Stimulated activated CD8-positive, alpha-beta memory T cell treated with anti-CD3 and anti-CD28 coated beads, Interleukin-4, amount 100 ng/mL, for 4 hours (primary cell): Measurements from ENCODE around the gene SOS1.
A peak's percentile ranks its signal among the peaks of the same experiment; 100 is the strongest.
"Not testable (repeated sequence)": the region's sequence is repeated elsewhere in the genome, so short reads cannot be mapped to it uniquely, and the experiment has no call there.

Experiments
- DNase-seq, 2 donors: peaks; one replicate each; pipeline ENCODE4 v3.0.0-alpha.2; 2020; ENCODE audit warnings: low read depth in 2 of 2, low spot score in 1 of 2

SOS1 gene

DNA sequence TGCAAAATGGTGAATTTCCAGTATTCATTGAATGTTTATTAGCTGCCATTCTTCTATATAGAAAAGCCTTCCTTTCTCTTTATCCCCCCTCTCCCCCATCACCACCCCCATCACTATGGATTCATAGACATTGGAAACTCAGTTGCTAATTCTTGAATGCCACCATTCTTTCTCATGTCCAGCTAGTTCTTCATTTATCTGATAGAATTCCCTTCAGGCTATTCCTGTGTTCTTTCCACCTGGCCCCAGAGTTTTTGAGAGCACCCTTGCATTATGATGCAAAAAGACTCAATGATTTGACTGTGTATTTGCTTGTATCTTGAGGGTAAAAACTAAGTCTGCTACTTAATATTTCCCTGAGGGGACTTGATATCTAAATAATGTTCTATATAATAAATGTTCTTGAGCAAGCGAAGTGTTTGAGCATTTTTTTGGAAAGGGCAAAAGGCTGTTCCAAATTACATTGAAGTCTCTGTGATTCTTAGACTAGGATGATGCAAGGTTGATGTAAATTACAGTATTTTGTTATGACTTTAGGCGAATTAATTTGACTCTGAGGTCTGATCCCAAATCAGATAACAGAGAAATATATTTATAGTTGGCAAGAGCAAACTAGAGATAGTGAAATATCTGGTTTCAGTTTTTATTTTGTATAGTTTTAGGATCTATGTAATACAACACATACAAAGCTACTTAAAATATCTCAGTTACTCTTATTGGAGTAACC, 18.8 kb upstream of the SOS1 start:
- no peak for DNase-seq

DNA sequence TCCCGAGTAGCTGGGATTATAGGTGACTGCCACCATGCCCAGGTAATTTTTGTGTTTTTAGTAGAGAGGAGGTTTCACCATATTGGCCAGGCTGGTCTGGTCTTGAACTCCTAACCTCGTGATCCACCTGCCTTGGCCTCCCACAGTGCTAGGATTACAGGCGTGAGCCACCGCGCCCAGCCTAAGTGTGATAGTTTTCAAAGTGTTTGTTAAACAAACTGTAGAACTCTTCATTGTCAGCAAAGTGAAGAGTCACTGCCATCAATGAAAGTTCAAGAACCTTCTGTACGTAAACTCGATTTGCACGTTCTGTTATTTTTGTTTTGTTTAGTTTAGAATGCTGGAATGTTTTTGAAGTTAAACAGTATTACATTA, 18.0 kb upstream of the SOS1 start:
- DNase-seq = no peak

DNA sequence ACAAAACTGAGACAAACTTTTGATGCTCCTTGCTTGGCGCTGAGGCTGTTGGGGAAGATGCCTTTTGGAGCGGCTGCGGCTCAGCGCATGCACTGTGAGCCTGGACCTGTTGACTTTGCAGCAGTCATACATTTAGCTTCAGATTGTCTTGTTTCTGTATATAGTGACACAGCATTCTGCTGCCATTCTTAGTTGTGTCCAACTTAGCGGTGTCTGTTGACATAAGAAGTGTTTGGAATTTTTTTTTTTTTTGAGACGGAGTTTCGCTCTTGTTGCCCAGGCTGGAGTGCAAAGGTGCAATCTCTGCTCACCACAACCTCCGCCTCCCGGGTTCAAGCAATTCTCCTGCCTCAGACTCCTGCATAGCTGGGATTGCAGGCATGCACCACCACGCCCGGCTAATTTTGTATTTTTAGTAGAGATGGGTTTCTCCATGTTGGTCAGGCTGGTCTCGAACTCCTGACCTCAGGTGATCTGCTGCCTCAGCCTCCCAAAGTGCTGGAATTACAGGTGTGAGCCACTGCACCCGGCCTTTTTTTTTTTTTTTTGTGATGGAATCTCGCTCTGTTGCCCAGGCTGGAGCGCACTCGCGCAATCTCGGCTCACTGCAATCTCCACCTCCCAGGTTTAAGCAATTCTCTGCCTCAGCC, 17.5 kb upstream of the SOS1 start:
- DNase-seq = not testable (repeated sequence)

DNA sequence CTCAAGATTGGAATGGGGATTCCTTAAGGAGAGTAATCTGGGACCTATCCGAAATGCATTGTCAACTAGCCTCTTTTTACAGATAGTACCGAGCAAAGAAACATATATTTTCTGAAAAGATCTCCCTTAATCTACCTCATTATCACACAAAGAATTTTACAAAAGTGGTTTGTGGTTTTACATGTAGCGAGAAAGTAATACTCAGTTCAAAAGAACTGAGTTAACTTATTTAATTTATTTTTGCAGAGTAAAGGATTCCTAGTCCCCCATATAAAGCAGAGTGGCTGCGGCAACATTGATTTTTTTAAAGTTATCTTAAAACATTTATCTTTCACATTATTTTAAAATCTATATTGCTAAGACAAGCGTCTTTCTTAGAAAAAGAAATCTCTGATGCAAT, 15.9 kb upstream of the SOS1 start:
- no peak for DNase-seq

DNA sequence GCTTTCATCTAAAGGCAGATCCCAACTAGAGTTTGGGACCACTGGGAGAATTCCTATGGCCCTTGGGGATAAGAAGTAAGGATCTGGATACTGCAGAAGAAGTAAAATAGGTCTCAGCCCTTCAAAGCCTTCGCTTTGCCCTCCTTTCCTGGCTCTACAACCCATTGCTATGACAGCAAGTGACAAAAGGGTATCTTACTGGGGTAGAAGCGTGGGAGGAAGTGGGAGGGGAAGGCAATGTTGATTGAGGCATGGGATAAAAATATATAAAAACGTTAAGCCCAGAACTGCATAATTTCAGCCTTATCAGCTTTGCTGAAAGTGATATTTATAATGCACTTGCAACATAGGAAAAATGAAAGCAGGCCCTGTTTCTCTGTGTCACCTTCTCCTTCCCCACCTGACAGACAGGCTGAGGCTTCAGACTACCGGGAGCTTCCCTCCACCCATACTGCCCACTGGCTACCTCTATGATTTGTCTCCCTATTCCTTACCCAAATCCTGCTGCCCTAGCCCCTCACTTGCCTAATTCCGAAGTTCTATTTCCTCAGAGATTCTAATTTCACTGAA, 14.9 kb upstream of the SOS1 start:
- DNase-seq = no peak

DNA sequence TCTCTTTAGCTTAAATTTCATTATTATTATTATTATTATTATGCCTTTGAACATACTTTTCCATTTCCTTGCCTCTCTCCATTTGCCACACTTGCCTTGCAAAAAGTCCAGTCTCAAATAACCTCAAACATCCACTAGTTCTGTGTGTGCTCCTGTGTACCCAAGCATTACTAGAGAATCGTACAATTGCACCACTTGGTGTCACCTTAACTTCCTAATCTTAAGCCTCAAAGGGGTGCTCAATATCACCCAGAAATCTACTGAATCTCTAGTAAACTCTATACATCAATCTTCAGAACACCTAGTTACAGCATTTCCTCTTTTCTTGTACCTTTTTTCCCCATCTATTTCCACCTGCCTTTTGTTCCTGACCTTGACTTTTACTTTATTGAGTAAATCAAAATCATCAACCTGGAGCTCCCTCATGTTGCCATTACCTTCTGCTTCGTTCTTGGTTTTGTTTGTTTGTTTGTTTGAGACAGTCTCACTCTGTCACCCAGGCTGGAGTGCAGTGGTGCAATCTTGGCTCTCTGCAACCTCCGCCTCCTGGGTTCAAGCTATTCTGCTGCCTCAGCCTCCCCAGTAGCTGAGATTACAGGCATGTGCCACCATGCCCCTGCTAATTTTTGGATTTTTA, 12.5 kb upstream of the SOS1 start:
- no peak for DNase-seq

DNA sequence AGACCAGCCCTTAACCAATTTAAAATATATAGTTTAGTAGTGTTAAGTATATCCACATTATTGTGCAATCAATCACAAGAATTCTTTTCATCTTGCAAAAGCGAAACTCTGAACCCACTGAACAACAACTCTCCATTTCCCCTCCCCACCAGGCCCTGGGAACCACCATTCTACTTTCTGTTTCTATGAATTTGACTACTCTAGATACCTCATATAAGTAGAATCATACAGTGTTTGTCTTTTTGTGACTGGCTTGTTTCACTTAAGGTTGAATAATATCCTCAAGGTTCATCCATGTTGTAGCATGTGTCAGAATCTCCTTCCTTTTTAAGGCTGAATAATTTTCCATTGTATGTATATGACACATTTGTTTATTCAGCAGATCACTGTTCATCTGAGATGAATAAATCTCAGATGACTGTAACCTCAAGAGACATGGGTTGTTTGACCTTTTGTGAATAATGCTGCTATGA, 8.1 kb upstream of the SOS1 start:
- DNase-seq = peak in 1 of 2 donors; percentile 38

DNA sequence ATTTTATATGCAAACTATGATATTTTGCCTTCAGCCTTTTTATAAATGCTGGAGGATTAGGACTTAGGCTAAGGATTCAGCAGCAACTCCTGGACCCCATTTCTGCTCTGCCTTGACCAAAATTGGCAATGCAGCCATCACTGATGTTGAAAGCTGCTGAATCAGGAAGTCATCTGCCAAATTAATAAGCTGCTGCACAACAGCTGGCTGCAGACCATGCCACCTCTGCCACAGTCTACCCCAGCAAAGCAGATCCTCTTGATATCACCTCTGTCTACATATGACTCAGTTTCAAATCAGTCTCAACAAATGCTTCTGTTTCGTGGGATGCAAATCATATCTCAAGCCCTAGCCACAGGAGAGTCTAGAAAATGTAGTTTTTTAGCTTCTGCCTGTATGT, 7.1 kb upstream of the SOS1 start:
- DNase-seq = no peak

DNA sequence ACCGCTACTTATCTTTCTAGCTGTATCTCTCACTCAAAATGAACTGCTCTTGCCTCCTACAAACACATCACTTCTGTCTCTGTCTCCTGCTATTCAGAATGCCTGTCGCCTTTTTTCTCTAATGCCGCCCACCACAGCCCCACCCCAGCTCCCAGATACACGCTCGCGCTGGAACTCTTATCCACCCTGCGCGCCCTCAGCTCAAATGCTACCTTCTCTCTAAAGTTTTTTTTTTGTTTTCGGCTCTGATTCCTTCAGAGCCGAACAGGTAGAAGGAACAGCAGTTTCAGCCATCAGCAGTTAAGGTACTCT, 3.9 kb upstream of the SOS1 start:
- peak in 1 of 2 donors; percentile 10 for DNase-seq

DNA sequence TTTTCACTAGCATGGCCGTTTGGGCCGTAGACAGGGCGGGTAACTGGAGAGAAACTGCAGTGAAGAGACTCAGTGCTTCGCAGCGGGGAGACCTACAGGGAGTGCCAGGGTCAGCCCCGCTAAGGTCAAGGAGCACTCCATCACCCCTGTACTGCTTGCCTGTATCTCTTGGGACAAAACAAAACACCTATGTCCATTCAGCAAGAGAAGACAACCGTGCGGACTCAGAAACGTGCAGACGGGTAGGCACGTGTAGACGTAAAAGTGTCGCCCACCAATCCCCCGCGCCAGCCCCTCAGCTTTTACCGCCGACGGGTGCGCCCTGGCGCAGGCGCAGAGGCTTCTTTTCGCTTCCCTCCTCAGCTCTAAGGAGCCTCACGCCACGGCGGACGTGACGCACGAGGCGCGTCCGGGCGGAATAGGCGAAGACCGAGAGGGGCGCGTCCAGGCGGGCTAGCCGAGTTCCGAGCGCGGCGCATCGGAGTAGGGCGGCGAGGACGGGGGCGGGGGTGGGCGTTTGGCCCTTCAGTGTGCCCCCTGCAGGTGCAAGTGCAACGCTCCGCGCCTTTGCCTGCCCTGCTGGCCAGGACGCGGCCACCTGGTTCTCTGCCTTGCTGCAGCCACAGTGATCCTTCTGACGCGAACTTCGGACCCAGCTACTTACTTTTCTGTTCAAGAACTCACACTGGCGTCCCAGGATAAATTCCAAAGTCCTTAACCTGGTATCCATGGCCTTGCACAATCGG, 3.3 kb upstream of the SOS1 start:
- peak; percentile 87 to 92 for DNase-seq

DNA sequence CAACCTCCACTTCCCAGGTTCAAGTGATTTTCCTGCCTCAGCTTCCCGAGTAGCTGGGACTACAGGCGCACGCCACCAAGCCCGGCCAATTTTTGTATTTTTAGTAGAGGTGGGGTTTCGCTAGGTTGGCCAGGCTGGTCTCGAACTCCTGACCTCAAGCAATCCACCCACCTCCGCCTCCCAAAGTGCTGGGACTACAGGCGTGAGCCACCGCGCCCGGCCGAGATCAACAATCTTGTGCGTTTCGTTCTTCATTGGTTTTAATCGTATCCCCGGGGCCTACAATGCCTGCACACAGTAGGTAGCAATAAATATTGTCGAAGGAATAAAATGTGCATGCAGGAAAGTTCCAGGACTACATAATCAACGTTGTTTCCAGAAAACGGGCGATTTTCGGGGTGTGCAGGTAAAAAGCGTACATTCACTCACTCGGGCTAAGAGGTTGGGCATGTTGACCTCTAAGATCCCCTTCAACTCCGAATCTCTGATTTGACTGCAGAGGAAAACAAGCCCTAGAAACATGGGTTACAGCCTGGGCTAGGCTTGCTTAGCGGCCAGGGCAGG, 2.7 kb upstream of the SOS1 start:
- no peak for DNase-seq

DNA sequence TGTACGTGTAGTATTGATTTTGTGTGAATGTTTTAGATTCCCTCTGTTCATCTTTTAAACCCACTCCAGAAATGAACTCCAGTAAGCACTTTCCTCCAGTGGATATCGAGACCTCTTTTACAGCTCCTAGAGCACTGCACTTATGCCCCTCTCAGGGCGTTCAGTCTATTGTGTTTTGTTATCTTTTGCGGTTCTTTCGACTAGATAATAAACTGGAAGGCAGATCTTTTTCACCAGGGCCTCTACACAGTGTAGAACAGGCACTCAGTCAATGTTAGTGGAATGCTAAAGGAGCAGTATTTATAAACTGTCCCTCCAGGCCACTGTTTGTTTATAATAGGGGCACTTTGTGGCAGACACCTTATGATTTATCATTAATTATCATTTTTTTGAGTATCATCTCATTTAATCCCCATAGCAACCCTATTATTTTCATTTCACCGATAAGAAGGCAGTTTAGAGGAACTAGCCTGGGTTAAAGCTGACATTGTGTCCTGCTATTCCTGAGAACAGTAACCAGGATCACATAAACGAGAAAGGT, 742 bp upstream of the SOS1 start:
- no peak for DNase-seq

DNA sequence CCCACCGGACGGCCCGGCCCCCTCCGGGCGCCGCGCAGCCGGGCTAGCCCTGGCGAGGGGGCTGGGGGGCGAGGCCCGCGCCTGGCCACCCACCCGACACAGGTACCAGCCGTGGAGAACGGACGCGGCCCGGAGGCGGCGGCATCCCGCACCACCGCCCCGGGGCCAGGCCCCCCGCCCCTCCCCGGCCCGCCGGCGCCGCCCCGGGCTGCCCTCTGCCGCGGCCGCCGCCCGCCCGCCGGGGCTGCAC, 405 bp downstream of the SOS1 start:
- no peak for DNase-seq

DNA sequence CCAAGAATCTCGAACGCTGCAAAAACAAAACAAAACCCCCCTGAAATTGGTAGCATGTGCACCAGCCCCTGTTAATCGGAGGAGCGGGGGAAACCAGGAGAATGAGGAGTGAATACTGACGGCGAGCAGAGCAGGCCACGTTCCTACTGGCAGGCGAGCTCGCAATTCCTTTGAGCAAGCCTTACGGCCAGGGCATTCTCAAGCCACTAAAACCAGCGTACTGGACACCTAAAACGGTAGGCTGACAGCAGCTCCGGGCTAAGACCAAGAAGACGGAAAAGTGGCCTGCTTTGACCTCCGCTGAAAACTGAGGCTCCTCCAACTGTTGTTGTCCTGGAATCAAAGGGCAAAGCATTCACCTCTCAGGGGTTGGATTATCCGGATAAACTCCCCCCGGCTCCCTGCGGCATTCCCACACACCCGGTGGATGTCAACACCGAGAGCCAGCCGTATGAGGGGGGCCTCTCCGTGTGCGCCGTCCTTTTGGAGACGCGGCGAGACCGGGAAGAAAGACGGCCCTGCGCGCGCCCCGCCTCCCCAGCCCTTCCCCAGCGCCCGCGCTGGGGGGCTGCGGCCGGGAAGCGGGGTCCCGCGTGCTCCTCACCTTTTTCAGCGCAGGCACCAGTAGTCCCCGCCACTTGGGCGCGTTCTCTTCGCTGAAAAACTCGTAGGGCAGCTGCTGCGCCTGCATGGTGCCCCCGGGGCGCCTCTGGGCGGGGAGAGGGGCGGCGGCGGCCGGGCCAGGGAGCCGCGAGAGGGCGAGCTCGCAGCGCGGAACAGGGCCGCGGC, 925 bp downstream of the SOS1 start:
- peak in 1 of 2 donors; percentile 34 for DNase-seq

DNA sequence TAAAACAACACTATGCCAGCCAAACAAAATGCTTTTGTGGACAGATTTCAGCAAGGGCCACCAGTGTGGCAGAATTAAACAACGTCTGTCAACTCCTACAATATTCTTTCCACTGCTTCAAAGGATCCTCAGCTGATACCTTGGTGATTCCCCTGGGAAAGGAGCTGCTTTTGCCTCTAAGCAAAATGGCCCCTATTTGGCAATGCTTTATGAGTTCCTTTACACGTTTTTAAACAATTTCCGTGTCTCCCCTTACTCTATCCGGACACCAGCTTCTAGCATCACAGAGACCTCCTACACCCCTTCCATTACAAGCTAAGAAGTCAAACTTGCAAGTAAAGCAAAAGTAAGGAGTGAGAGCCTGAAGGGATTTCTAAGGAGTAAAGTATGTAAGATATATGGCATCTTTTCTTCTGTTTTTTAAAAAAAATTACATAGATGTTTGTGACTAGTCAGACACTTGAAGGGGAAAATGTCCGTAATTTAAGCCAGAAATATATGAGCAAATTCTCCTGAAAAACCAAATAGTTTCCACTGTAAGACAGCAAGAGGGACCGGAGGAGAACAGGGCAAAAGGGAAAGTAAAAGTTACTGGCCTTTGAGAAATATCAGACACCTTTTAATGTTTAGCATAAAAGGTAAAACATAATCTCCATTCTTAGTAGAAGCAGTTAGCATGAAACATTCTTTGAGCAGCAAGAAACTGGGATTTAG, 1.9 kb downstream of the SOS1 start:
- no peak for DNase-seq

DNA sequence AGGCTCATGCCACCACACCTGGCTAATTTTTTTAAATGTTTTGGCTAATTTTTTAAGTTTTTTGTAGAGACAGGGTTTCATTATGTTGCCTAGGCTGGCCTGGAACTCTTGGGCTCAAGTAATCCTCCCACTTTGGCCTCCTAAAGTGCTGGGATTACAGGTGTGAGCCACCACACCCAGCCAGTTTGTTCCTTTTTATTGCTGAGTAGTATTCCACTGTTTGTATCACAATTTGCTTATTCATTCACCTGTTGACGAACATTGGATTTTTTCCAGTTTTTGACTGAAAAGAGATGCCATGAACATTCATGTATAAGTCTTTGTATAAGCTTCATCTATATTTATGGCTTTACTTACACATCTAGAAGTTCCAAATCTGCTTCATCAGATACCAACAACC, 5.3 kb downstream of the SOS1 start:
- no peak for DNase-seq

DNA sequence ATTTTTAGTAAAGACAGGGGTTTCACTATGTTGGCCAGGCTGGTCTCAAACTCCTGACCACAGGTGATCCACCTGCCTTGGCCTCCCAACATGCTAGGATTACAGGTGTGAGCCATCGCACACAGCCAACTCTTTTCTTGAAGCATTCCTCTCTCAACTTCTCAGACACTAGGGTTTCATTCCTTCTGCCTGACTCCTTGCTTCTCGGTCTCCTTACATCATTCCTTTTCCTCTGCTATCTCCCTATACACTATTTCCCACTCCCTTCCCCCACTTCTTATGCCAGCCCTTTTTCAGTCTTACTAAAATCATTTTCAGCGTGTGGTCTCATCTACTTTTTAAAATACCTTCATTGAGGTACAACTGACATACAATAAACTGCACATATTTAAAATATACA, 6.1 kb downstream of the SOS1 start:
- DNase-seq = no peak

DNA sequence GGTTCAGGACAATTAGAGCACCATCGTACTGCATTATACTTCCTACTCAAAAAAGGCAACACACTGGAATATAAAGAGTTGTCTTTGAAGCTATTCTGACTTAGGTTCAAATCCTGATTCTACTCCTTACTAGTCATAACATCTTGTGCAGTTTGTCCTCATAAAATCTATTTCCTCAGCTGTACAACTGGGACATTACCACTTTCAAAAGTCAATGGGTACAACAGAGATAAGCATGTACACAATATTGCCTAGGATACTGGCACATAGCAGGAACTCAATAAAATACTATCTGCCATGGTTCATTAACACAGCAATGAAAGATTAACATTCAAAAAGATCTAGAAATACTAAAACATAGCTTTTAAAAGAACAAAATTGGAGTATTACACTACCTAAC, 11.3 kb downstream of the SOS1 start:
- DNase-seq = no peak

DNA sequence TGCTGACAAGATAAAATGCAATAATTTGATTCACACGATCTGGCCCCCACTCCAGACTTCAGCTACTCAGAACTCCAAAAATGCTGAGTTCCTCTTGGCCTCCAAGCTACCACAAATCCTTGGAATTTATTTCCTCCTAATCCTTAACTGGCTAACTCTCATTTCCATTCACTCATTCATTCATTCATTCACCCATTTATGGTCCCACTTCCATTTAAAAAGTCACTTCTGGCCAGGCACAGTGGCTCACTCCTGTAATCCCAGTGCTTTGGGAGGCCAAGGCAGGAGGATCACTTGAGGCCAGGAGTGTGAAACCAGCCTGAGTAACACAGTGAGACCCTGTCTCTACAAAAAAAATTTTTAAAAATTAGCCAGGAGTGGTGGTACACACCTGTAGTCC, 12.5 kb downstream of the SOS1 start:
- no peak for DNase-seq

DNA sequence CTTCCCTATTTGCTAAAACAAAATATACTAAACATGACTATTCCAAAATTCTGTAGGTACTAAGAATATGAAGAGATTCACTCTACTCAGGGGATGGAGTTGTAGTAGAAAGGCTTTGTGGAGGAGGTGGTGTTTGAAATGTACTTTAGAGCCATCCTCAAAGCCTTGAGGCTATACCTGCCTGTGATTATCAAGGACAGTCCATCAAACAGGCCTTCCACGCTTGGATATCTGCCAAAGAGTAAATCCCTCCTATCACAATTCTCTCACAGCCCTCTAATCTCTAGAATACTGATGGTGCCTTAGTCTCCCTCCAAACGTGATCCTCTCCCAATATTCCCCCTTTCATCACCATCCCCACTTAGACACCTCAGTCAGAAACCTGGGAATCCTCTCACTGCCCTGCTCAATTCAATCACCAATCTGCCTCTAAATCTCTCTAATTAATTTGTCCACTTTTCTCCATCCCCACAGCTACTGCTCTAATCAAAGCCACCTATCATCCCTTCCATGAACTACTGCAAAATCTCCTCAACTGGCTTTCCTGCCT, 13.1 kb downstream of the SOS1 start:
- no peak for DNase-seq
